NCI-H748 (cell line): ENCODE results near the gene THSD1.
"Not testable (repeated sequence)": the region's sequence is repeated elsewhere in the genome, so short reads cannot be mapped to it uniquely, and the experiment has no call there.

Experiments used
- DNase-seq: peaks from one replicate; lab custom pipeline; 2025; ENCODE audit not compliant: unreplicated experiment; lab: John Stamatoyannopoulos, UW

The THSD1 gene

DNA sequence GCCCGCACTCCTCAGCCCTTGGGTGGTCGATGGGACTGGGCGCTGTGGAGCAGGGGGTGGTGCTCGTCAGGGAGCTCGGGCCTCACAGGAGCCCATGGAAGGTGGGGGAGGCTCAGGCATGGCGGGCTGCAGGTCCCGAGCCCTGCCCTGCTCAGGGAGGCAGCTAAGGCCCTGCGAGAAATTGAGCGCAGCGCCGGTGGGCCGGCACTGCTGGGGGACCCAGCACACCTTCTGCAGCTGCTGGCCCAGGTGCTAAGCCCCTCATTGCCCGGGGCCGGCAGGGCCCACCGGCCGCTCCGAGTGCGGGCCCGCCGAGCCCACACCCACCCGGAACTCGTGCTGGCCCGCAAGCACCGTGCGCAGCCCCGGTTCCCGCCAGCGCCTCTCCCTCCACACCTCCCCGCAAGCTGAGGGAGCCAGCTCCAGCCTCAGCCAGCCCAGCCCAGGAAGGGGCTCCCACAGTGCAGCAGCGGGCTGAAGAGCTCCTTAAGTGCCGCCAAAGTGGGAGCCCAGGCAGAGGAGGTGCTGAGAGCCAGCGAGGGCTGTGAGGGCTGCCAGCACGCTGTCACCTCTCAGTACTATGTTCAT, 2.2 kb upstream of the THSD1 start:
- not testable (repeated sequence) for DNase-seq

DNA sequence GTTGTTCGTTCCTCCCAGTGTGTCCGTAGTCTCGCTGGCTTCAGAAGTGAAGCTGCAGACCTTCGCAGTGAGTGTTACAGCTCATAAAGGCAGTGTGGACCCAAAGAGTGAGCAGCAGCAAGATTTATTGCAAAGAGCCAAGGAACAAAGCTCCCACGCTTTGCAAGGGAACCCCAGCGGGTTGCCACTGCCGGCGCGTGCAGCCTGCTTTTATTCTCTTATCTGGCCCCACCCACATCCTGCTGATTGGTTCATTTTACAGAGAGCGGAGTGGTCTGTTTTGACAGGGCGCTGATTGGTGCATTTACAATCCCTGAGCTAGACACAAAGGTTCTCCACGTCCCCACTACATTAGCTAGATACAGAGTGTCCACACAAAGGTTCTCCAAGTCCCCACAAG, 1.5 kb upstream of the THSD1 start:
- not testable (repeated sequence) for DNase-seq

DNA sequence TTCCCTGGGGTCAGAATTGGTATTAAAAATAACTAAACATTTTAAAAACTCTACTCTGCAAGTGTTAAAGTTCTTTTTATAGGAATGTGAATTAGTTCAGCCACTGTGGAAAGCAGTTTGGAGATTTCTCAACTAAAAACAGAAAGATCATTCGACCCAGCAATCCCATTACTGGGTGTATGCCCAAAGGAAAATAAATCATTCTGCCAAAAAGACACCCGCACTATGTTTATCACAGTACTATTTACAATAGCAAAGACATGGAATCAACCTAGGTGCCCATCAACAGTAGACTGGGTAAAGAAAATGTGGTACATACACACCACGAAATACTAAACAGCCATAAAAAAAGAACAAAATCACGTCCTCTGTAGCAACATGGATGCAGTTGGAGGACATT, 657 bp upstream of the THSD1 start:
- DNase-seq = no peak

DNA sequence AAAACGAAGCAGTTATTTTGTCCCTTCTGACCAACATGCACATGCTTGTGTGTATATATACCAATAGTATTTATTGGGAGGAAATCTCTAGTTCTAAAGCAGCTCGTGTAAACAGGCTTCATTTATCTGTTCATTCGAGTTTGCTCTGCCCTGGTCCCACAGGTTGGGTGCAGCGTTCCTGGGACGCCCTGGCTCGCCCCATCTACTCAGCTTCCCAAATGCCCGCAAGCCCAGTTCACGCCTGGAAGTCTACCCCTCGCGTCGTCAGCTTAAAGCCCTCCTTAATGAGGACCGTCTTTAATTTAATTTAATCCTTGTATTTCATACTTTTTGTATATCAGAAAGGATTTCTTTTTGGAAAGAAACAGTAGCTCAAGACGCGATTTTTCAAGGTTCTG, 604 bp downstream of the THSD1 start:
- no peak for DNase-seq

DNA sequence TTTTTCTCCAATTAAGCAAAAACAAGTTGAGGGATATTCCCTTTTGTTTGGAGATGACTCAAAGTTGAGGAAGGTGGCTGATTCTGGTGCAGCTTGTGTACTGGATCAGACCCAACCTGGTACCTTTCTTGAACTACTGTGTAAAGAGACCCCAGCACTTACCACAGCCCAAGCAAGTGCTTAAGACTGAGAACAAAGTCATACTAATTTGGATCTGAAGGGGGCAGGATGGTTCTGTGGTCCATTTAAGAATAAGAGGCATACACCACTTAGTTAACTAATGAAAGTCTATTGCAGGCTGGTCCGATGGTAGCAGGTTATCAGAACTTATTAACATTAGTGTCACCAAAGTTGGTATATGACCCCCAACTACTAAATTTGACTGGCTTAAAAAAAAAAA, 6.3 kb downstream of the THSD1 start:
- no peak for DNase-seq

DNA sequence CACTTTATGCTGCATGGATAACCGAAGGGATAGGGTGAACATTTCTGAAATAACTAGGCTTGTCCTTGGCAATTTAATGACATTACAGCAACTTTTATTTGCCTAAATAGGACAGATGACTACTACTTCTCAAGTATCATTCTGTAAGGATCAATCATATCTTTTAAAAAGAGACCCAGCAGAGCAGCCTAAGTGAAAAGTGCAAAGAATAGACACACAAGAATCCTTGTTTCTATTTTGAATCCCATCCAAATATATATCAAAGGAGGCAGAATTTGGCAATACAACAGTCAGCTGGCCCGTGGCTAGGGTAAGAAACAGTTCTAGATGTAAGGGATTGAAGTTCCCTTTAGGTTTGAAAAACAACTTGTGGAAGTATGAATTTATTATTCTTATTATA, 6.9 kb downstream of the THSD1 start:
- DNase-seq = no peak

DNA sequence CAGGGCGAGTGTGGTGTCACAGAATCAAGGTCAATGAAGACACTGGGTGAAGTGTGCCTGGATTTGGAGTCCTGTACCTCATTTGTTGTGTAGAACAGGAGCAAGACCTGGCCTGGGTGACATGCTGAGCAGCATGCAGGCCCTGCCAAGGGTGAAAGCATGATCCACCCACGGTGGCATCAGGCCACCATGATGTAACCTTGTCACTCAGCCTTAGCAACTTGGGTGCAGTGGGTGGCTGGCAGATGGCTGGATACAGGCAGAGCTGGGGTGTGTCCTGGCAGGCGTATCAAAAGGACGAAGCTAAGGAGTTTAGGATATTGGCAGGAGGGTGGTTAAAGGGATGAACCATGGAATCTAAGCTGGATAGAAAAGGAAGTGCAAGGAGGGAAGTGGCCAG, 10.3 kb downstream of the THSD1 start:
- no peak for DNase-seq

DNA sequence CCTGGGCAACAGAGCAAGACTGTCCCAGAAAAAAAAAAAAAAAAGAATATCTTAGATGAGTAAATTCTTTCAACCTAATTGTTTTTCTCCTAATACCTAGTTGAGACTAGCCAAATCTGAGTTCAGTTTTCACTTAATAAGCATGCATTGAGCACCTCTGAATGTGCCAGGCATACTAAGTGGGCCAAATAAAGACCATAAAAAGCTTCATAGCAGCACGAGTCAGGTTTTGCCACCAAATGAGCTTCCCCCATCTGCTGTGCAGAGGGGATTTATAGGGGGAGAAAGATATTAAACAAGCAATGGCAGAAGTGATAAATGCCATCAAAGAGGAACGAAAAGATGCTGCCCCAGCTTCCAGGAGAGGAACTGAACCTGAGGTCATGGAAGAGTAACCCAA, 11.4 kb downstream of the THSD1 start:
- no peak for DNase-seq

DNA sequence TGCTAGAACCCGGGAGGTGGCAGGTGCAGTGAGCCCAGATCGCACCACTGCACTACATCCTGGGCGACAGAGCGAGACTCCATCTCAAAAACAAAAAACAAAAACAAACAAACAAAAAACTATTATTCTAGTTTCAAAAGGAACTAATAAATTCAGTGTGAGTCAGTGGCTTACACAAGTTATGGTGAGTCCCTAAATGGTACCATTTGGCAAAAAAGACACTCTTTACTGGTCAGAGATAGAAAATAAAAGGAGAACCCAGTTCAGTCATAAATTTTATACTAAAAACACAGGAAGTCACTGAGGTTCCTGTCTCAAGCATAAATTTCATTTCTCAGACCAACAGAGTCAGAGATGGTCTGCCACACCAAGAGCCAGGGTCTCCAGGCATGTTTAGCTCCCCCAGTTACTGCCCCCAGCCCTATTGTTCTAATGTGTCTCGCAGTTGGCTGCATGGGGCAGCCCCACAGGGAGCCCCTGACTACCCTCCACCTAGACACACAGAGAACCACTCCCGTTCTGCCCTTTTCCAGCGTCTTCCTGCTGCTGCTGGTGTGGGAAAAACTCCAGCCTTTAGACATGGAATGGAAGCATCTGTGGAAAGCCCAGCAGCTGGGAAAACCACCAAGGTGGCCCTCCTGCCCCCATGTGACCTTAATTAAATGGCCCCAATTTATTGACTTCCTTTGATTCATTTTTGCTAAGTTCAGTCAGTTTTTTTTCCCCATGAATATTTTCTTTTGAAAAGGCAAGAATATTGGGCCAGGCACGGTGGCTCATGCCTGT, 12.2 kb downstream of the THSD1 start:
- no peak for DNase-seq

DNA sequence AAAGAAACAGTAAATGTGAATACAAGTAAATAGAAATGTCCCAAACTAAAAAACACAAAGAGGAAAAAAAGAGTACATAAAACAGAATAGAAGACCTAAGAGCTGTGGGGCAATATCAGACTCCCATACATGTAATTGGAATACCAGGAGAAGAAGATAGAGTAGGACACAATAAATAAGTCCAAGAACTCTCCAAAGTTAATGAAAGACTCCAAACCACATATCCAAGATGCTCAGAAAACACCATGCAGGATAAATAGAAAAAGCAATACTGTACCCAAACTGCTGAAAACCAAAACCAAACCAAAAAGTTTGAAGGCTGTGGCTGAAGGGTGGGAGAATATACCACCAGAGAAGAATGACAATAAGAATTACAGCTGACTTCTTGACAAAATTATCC, 18.3 kb downstream of the THSD1 start:
- no peak for DNase-seq

DNA sequence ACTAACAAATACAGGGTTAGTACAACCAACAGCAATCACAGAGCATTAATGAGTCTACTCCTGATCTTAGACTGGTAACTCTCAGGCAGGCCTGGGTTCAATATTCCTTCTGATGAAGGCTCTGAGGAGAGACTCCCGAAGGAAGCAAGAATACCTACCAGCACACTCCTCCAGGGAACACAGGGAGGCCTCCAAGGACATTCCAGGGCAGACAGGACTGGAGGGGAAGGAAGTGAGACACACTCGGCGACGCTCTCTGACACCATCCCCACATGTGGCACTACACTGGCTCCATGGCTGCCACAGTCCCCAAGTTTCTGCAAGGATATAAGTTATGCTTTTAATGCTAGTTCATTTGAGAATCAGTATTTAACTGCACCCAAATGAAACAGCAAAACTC, 20.1 kb downstream of the THSD1 start:
- DNase-seq = no peak

DNA sequence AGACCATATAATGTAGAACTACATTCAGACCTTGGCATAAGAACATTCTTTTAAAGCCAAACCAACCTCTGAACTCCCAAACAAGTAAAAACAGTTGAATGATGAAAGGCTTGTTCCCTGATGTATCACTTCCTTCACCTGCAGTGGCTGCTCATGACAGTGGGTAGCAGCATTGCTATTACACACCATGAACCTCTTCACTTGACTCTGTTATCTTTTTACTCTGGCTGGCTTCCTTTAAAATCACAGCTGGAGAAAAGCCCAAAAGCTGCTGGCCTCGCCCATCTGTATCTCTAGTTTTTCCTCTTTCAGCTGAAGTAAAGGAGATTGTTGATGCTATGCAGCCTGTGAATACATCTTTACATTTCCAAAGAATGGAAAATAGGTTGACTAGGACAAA, 22.6 kb downstream of the THSD1 start:
- no peak for DNase-seq

DNA sequence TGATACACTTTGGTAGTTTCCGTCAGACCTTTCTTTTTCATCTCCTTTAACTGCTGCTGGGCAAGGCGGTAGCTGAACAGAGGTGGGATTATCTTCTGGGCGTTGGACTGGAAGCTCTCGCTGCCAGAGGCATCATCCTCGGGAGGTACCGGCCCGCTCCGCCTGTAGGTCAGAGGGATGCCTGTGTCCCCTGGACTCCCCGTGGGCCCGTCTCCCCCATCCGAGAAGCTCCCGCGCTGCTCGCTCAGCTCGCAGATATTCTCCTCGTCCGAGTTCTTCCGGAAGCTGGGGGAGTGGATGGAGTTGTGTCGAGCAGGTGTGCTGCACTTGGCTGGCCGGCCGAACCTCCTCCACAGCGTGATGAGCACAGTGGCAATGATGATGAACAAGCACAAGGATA, 27.7 kb downstream of the THSD1 start:
- no peak for DNase-seq

DNA sequence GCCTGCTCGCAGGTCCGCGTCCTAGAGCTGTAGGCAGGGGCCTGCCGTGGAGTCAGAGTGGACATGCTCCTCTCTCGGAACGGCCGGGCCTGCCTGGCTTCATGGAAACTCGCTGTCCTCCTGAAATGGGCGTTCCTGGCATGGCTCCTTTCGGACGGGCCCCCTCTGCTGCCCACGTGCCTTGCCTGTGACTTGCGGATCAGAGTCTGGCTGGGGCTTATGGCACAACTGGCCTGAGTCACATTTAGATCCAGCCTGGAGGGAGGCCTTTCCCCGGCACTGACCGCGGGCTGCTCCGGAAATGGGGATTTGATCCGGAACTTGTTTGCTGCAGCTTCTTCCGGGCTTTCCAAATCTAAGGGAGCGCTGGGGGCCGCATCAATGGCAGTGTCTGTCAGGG, 28.1 kb downstream of the THSD1 start:
- no peak for DNase-seq

DNA sequence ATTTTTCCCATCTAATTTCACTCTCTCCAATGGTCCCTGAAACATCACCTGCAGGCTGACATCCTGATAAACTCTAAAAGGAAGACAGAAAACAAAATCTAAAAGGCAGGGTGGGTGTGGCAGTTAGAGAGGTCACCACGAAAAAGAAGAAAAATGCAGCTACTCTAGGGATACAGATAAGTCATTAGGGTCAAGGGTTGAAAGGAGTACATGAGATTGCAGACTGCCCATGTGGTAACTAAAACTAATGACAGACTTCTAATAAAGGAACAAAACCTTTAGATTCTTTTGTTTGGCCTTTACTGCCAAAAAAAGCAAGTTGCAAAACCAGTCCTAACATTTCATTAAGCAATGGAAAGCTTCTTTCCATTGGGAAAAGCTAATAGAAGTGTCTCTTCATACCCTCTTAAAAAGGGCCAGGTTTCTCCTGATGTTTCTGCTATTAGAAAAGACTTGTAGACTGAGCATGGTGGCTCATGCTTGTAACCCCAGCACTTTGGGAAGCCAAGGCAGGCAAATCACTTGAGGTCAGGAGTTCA, 31.0 kb downstream of the THSD1 start:
- DNase-seq = no peak

DNA sequence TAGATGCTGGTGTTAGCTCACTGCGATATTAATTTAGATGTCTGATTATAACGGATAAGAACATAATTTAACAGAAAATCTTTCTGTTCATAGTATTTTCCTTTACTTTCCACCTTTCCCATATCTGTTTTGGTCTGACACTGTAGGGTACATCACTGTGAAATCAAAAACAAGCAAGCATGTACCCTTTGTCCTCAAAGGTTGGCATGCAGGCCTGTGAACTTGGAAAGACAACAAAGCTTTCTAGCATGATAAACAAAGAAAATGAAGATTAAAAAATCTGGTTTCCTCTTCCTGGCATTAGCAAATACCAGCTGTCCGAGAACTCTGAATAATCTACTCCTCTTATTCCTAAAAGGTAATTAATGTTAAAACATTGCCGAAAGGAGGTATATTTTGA, 31.6 kb downstream of the THSD1 start:
- no peak for DNase-seq

DNA sequence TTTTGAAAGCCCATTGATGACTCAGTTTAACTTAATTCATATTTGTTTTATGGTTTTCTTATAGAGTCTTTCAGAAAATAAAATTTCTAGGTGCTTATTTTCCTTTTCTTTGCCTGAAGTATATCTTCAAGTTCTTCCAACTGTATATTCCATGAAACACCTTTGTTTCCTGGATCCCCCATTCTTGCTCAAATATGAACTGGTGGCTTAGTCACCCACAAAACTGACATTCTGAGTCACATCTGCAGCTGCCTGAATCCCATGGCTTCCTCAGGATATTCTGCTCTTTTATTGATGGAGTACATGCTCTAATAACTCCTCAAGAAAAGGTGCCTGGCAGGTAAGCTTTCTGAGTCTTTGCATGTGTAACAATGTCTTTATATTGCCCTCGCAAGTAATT, 32.7 kb downstream of the THSD1 start:
- not testable (repeated sequence) for DNase-seq

DNA sequence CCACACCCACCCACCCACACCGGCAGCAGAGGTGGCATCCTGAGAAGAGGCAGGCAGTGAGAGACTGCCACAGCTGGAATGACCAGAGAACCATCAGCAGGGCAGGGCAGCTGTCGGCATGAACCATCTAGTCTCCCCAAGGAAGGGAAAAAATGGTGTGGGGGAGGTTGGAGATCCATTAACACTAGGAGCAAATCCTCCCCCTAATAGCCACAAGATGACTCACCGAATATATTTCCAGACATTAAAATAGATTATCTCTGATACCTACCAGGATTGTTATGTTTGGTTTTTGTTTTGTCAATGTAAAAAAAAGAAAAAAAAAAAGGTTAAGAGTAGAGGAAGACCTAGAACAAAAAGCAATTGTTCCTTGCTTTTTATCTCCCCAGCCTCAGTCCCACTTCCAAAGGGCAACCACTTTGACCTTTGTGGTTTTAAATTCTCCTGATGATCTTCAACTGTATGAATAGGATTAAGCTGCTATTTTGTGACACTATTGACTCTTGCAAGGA, 34.2 kb downstream of the THSD1 start:
- DNase-seq = peak; percentile 15

DNA sequence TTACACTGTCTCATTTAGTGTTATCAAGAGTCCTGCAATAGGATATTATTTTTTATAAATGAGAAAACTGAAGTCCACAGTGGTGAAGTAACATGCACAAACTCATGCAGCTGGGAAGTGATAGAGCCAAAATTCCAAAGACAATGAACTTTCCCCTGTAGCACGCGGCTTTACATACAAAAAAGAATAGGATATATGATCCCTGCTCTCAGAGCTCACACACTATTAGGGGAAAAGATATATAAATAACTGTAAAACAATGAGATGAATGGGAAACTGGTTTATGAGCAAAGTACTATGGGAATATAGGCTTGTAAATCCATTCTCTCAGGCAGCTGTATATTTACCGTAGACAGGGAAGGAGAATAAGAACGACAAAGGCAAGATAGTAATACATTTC, 39.7 kb downstream of the THSD1 start:
- DNase-seq = peak; percentile 14

DNA sequence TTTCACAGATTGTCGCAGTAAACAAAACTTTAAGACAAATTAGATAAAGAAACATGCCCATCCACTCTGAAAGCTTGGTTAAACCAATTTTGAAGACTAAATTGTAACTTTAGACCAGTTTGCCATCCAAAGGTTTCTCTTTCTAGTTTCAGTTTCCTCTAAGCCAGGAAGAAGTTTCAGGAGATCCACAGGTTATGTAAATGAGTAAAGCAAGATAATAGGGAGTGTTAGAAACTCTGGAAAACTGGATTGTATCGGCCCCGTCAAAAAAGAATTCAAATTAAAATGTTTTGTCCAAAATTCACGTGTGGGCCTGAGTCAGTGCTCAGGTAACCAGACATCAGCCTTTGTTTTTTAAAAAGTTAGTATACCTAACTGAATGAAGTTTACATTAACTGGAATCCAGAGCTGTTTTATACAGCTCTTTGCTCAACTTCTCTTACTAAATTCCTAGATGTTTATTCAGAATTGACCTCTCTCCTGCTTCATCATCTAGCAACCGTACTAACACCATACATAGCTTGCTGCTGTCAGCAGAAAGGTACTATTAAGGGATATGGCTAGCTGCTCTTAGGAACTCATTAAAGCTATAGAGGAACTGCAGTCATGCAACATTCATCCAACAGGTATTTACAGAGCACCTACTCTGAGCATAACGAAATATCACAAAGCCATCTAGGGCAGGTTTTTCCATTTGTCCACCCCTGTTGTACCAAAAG, 43.6 kb downstream of the THSD1 start:
- DNase-seq = not testable (repeated sequence)

DNA sequence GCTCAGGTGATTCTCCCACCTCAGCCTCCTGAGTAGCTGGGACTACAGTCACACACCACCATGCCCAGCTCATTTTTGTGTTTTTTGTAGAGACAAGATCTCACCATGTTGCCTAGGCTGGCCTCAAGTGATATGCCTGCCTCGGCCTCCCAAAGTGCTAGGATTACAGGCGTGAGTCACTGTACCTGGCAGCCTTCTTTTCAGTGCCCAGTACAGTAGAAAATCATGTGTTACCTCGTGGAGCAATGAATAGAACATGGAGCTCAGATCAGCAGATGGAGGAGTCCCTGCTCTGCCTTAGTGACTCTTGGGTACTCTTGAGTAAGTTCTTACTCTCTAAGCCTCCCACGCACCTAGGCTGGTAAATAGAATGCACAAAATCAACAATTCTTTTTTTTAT, 44.7 kb downstream of the THSD1 start:
- DNase-seq = no peak

DNA sequence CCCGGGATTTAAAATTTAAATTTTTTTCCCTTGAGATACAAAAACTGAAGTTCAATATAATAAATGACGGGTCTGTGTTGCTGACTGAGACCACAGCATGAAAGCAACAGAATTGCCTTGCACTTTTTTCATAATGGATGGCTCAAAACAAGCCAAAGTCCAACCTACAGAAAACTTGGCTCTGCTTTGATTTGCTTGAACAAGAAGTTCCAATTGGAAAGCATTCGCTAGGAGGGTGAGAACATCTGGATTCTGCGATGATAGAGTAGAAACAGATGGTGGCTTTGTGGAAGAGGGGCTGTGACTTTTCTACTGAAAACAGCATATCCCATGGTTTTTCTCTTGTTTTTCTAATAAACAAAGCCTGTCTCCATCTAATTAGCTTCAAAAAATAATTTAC, 46.4 kb downstream of the THSD1 start:
- DNase-seq = no peak
